MM.1S (cell line): ENCODE results near the gene DLD.

Experiments used
- DNase-seq: peaks from one replicate; pipeline ENCODE4 v3.0.0-alpha.2; 2015
- H2AFZ ChIP-seq: fragments of 300-600 bp; sonication (generic); 2 replicates; pipeline ENCODE4 v1.6.0; 2016; ENCODE audit warnings: antibody characterized with exemption, low read length
- H3F3A ChIP-seq: fragments of 300-600 bp; sonication (generic); 2 replicates; pipeline ENCODE4 v1.6.1; 2016; ENCODE audit warnings: mild to moderate bottlenecking, antibody characterized with exemption, low read length, moderate library complexity, mixed read lengths; ENCODE audit not compliant: insufficient read depth
- H3K27ac ChIP-seq: fragments of 300-600 bp; sonication (generic); 2 replicates; pipeline ENCODE4 v1.5.1; 2016; ENCODE audit warnings: mild to moderate bottlenecking, low read length
- H3K27me3 ChIP-seq: fragments of 300-600 bp; sonication (generic); replicated peaks from 2 replicates; pipeline ENCODE4 v1.6.0; 2016; ENCODE audit warnings: low read length; ENCODE audit not compliant: insufficient read depth
- H3K36me3 ChIP-seq: fragments of 300-600 bp; sonication (generic); replicated peaks from 2 replicates; pipeline ENCODE4 v1.6.1; 2016; ENCODE audit warnings: mild to moderate bottlenecking, low read length, mixed read lengths; ENCODE audit not compliant: insufficient read depth
- H3K4me1 ChIP-seq: fragments of 300-600 bp; sonication (generic); 2 replicates; pipeline ENCODE4 v1.6.1; 2016; ENCODE audit warnings: low read length, mixed read lengths
- H3K4me2 ChIP-seq: fragments of 300-600 bp; sonication (generic); 2 replicates; pipeline ENCODE4 v1.6.0; 2016; ENCODE audit warnings: low read depth, low read length
- H3K4me3 ChIP-seq: fragments of 300-600 bp; sonication (generic); 2 replicates; pipeline ENCODE4 v1.5.1; 2016; ENCODE audit warnings: low read length, mixed read lengths
- H3K79me2 ChIP-seq: fragments of 300-600 bp; sonication (generic); 2 replicates; pipeline ENCODE4 v1.6.1; 2016; ENCODE audit warnings: mixed run types, low read length, mixed read lengths
- H3K9ac ChIP-seq: fragments of 300-600 bp; sonication (generic); 2 replicates; pipeline ENCODE4 v1.6.1; 2016; ENCODE audit warnings: low read length, mixed read lengths
- H3K9me2 ChIP-seq: fragments of 300-600 bp; sonication (generic); replicated peaks from 2 replicates; pipeline ENCODE4 v1.6.1; 2016; ENCODE audit warnings: mild to moderate bottlenecking, low read length, mixed read lengths; ENCODE audit not compliant: insufficient read depth
- H3K9me3 ChIP-seq: fragments of 300-600 bp; sonication (generic); replicated peaks from 2 replicates; pipeline ENCODE4 v1.6.1; 2016; ENCODE audit warnings: mild to moderate bottlenecking, low read length, mixed read lengths; ENCODE audit not compliant: insufficient read depth
- H4K20me1 ChIP-seq: fragments of 300-600 bp; sonication (generic); 2 replicates; pipeline ENCODE4 v1.6.1; 2016; ENCODE audit warnings: mild to moderate bottlenecking, low read length, moderate library complexity, mixed read lengths; ENCODE audit not compliant: insufficient read depth
- EZH2 ChIP-seq: fragments of 300-600 bp; sonication (generic); optimal IDR thresholded peaks from 2 replicates; pipeline ENCODE3; 2017; ENCODE audit warnings: low read depth, mild to moderate bottlenecking, antibody characterized with exemption, low read length, mixed read lengths
- EZH2phosphoT487 ChIP-seq: fragments of 300-600 bp; sonication (generic); IDR thresholded peaks from 2 replicates; pipeline ENCODE4 v1.6.1; 2018; ENCODE audit warnings: antibody characterized with exemption, low read length
- TF ChIP-seq, protein P1 (sequence below): fragments of 300-600 bp; sonication (generic); IDR thresholded peaks from 2 replicates; pipeline ENCODE4 v1.5.1; 2016; ENCODE audit warnings: antibody characterized with exemption, low read length, mixed read lengths

The DLD gene

DNA sequence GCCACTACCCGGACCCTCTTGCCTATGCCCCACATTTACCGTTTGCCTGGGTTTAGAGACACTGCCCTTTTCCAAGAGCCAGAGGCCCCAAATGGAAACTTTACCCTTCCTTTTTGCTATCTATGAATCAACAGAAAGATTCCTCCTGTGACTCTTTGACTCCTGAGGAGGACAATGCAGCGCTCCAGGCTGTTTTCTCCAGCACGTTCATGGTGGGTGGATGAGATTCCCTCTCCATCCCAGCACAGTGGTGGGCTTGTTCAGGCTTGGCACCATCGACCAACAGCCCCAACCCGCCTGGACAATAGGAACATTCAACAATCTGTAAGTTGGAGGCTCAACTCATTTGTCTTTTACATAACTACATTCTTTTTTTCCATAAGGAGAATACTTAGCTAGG lies 55.9 kb downstream of the DLD start:
- no peak for DNase-seq
- no peak overlapping the region for H2AFZ ChIP-seq
- H3K9me3 ChIP-seq = no peaks in the 10 kb centered on the region
- no peaks in the 10 kb centered on the region for H3F3A ChIP-seq
- TF ChIP-seq, protein P1, sequence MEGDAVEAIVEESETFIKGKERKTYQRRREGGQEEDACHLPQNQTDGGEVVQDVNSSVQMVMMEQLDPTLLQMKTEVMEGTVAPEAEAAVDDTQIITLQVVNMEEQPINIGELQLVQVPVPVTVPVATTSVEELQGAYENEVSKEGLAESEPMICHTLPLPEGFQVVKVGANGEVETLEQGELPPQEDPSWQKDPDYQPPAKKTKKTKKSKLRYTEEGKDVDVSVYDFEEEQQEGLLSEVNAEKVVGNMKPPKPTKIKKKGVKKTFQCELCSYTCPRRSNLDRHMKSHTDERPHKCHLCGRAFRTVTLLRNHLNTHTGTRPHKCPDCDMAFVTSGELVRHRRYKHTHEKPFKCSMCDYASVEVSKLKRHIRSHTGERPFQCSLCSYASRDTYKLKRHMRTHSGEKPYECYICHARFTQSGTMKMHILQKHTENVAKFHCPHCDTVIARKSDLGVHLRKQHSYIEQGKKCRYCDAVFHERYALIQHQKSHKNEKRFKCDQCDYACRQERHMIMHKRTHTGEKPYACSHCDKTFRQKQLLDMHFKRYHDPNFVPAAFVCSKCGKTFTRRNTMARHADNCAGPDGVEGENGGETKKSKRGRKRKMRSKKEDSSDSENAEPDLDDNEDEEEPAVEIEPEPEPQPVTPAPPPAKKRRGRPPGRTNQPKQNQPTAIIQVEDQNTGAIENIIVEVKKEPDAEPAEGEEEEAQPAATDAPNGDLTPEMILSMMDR = no peak
- no peak for TF ChIP-seq EZH2phosphoT487
- TF ChIP-seq EZH2 = no peak
- H3K27ac ChIP-seq = no peak overlapping the region
- H3K79me2 ChIP-seq = no peaks in the 10 kb centered on the region
- no peaks in the 10 kb centered on the region for H4K20me1 ChIP-seq
- H3K36me3 ChIP-seq = no peaks in the 10 kb centered on the region
- H3K4me3 ChIP-seq = no peak overlapping the region
- H3K9me2 ChIP-seq = no peaks in the 10 kb centered on the region
- H3K4me1 ChIP-seq = no peaks in the 10 kb centered on the region
- no peak overlapping the region for H3K9ac ChIP-seq
- H3K4me2 ChIP-seq = no peak overlapping the region
- H3K27me3 ChIP-seq = no peaks in the 10 kb centered on the region

- DNase-seq = no peak
- H3K4me3 ChIP-seq = no peak overlapping the region
- no peaks in the 10 kb centered on the region for H3K79me2 ChIP-seq
- no peak overlapping the region for H3K27ac ChIP-seq
- no peaks in the 10 kb centered on the region for H3K9me2 ChIP-seq
- H3K27me3 ChIP-seq = no peaks in the 10 kb centered on the region
- no peaks in the 10 kb centered on the region for H3K9me3 ChIP-seq
- H2AFZ ChIP-seq = no peak overlapping the region
- H3F3A ChIP-seq = no peaks in the 10 kb centered on the region
- no peaks in the 10 kb centered on the region for H3K36me3 ChIP-seq
- H3K4me1 ChIP-seq = no peaks in the 10 kb centered on the region
- no peak overlapping the region for H3K4me2 ChIP-seq
- TF ChIP-seq EZH2phosphoT487 = no peak
- TF ChIP-seq EZH2 = no peak
- TF ChIP-seq, protein P1 = no peak
- no peak overlapping the region for H3K9ac ChIP-seq
- H4K20me1 ChIP-seq = no peaks in the 10 kb centered on the region
Observed at GRCh38 chr7:107948645-107949442, 57.9 kb downstream of the DLD start.

GRCh38 chr7:107949443-107949935 lies 58.5 kb downstream of the DLD start:
- Histone ChIP-seq H3K79me2 (no peaks in the 10 kb centered on the region), H3K27ac (no peak overlapping the region), H3K4me3 (no peak overlapping the region), H4K20me1 (no peaks in the 10 kb centered on the region), H3K9ac (no peak overlapping the region), H3K4me2 (no peak overlapping the region), H2AFZ (no peak overlapping the region), H3K36me3 (no peaks in the 10 kb centered on the region), H3F3A (no peaks in the 10 kb centered on the region), H3K4me1 (no peaks in the 10 kb centered on the region), H3K27me3 (no peaks in the 10 kb centered on the region), H3K9me2 (no peaks in the 10 kb centered on the region), H3K9me3 (no peaks in the 10 kb centered on the region)
- no peak for TF ChIP-seq EZH2
- TF ChIP-seq EZH2phosphoT487 = no peak
- TF ChIP-seq, protein P1 = no peak
- no peak for DNase-seq
